Right lobe of liver (tissue), 4 donors: ENCODE measurements around the gene UBE2J2.

ENCODE experiments used
- CTCF ChIP-seq, 4 donors: fragments of 200-600 bp in 3 of 4; fragments of 450-650 bp in 1 of 4; IDR thresholded peaks; one replicate each; pipeline versions ENCODE4 v1.5.1 to v1.8.0; 2016 to 2022; ENCODE audit warnings: antibody characterized with exemption in 4 of 4, mild to moderate bottlenecking in 2 of 4
- POLR2A ChIP-seq: fragments of 450-650 bp; IDR thresholded peaks from one replicate; pipeline ENCODE4 v1.6.1; 2017; ENCODE audit warnings: antibody characterized with exemption, mild to moderate bottlenecking
- donor health status: DM: no; HTN: no; CAD: no.
- donor health status: DM: no; HTN: no; CAD: no.
- donor health status: DM: no; HTN: yes; CAD: no.

- TF ChIP-seq CTCF (IDR thresholded peaks at IDR 0.05) (no peak), POLR2A (no peak)
Observed at GRCh38 chr1:1255078-1255477, 18.6 kb downstream of the UBE2J2 start.
